ENCODE results near the gene PIGM. TPM values are rescaled to one million over a fixed set of nuclear protein-coding genes. Genes with fewer than 3 reads are reported as not detected.

Gene PIGM
- 1.9 and 2.1 TPM in 2 replicates for total RNA-seq

- Histone ChIP-seq H3K36me3 (ENCODE audit: control insufficient read depth, insufficient read depth, low read length) (no peaks in the 10 kb centered on the region), H3K4me3 (ENCODE audit: low read depth, low read length) (peak within 1 kb of the TSS; percentile 99), H3K27me3 (ENCODE audit: control insufficient read depth, insufficient read depth, low read length) (no peaks in the 10 kb centered on the region)
- no peak for TF ChIP-seq CTCF (IDR thresholded peaks at IDR 0.05; ENCODE audit: insufficient read depth, low read length, severe bottlenecking)
- DNase-seq (ENCODE audit: low read depth) (peak; percentile 90), FAIRE-seq (no peak)
Measured at GRCh38 chr1:160031365-160032164, at the start of gene PIGM. Gene PIGM (minus strand): TSS chr1:160031990. CDS start chr1:160031739, 251 bp downstream.

DNA sequence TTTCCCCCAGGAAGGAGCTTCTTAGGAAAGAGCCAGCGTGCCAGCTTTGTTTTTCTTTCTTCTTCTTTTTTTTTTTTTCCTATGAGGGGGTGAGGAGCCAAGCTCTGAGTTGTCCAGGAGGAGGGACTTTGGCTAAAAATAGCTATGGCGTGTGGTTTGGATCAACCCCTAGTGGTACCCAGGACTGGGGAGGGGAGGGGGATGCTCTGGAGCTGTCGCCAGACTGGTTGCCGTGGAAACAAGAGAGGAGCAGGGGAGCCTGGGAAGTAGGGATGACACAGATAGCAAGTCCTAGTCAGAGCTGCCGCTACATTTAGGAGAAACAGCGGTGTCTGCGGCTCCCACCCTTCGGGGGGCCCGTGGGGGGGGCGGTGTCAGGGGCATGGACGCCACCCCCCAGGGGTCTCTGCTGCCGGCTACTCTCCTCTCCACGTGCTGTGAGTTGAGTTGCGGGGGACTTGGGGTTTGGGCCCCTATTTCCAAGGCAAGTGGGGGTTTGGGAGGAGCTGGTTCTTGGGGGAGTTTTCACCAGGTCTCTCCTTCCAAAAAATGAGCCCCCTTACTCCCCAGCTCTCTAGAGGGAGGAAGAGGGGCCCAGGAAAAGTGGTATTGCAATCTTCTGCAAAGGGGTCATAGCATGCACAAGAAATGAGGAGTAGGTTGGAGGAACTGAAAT lies 49.6 kb upstream of the PIGM start, which contains the start of gene KCNJ9:
Gene KCNJ9 (plus strand): TSS at position 278 of the 676 bp plus-strand sequence. CDS start 2,493 bp downstream, outside the sequence.
- H3K4me3 ChIP-seq (ENCODE audit: low read depth, low read length) = no peak within 1 kb of the TSS
- H3K27me3 ChIP-seq (ENCODE audit: control insufficient read depth, insufficient read depth, low read length) = peaks cover 22% of the 10 kb centered on the region
- FAIRE-seq (no peak), DNase-seq (ENCODE audit: low read depth) (no peak)
- H3K36me3 ChIP-seq (ENCODE audit: control insufficient read depth, insufficient read depth, low read length) = no peaks in the 10 kb centered on the region
- TF ChIP-seq CTCF (IDR thresholded peaks at IDR 0.05; ENCODE audit: insufficient read depth, low read length, severe bottlenecking) = no peak

- Histone ChIP-seq H3K27me3 (ENCODE audit: control insufficient read depth, insufficient read depth, low read length) (peaks cover 25% of the 10 kb centered on the region), H3K36me3 (ENCODE audit: control insufficient read depth, insufficient read depth, low read length) (no peaks in the 10 kb centered on the region), H3K4me3 (ENCODE audit: low read depth, low read length) (no peak overlapping the region)
- DNase-seq (ENCODE audit: low read depth) (no peak), FAIRE-seq (no peak)
- TF ChIP-seq CTCF (IDR thresholded peaks at IDR 0.05; ENCODE audit: insufficient read depth, low read length, severe bottlenecking) = no peak
Measured at GRCh38 chr1:160080381-160081100, 48.8 kb upstream of the PIGM start.

DNA sequence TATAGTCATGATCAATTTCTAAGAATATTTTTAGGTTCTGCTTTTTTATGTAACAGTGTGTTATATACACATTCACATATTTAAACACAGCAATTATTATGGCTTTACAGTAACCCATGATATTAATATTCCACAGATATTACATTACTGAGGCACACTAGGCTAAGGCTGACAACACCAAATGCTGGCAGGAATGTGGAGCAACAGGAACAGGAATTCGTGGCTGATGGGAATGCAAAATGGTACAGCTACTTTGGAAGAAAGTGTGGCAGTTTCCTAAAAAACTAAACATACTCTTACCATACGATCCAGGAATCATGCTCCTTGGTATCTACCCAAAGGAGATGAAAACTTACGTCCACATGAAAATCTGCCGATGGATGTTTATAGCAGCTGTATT lies 47.7 kb upstream of the PIGM start:
- Histone ChIP-seq H3K36me3 (ENCODE audit: control insufficient read depth, insufficient read depth, low read length) (no peaks in the 10 kb centered on the region), H3K27me3 (ENCODE audit: control insufficient read depth, insufficient read depth, low read length) (peaks cover 25% of the 10 kb centered on the region), H3K4me3 (ENCODE audit: low read depth, low read length) (no peak overlapping the region)
- DNase-seq (ENCODE audit: low read depth) (no peak), FAIRE-seq (no peak)
- no peak for TF ChIP-seq CTCF (IDR thresholded peaks at IDR 0.05; ENCODE audit: insufficient read depth, low read length, severe bottlenecking)

GRCh38 chr1:160078512-160079195 lies 46.9 kb upstream of the PIGM start:
- no peaks in the 10 kb centered on the region for H3K36me3 ChIP-seq (ENCODE audit: control insufficient read depth, insufficient read depth, low read length)
- no peak overlapping the region for H3K4me3 ChIP-seq (ENCODE audit: low read depth, low read length)
- peaks cover 25% of the 10 kb centered on the region for H3K27me3 ChIP-seq (ENCODE audit: control insufficient read depth, insufficient read depth, low read length)
- DNase-seq (ENCODE audit: low read depth) = peak; percentile 32
- TF ChIP-seq CTCF (IDR thresholded peaks at IDR 0.05; ENCODE audit: insufficient read depth, low read length, severe bottlenecking) = peak; percentile 89
- no peak for FAIRE-seq
